Activated CD4-positive, alpha-beta memory T cell treated with anti-CD3 and anti-CD28 coated beads for 36 hours (primary cell): ENCODE measurements around the gene ELMO1. TPM values are rescaled to one million over a fixed set of nuclear protein-coding genes. Genes with fewer than 3 reads are reported as not detected.
A peak's percentile ranks its signal among the peaks of the same experiment; 100 is the strongest.

Experiments
- CTCF ChIA-PET: fragments of 350-600 bp; sonication (Branson Sonifier 250); formaldehyde crosslinking; loops from one replicate; lab custom pipeline; 2021; ENCODE audit warnings: antibody characterized with exemption, inconsistent platforms; lab: Charles Lee
- POLR2A ChIA-PET: fragments of 350-600 bp; sonication (Branson Sonifier 250); formaldehyde crosslinking; loops from one replicate; lab custom pipeline; 2021; ENCODE audit warnings: antibody characterized with exemption; lab: Charles Lee
- DNase-seq: peaks from one replicate; pipeline ENCODE4 v3.0.0-alpha.2; 2020
- H3K27ac Mint-ChIP-seq: one replicate; pipeline ENCODE4 v1.8.0; 2021; ENCODE audit warnings: mixed read lengths
- H3K27me3 Mint-ChIP-seq: one replicate; pipeline ENCODE4 v1.8.0; 2021; ENCODE audit warnings: mixed read lengths
- H3K36me3 Mint-ChIP-seq: one replicate; pipeline ENCODE4 v1.8.0; 2021; ENCODE audit warnings: mixed read lengths
- H3K4me1 Mint-ChIP-seq: one replicate; pipeline ENCODE4 v1.8.0; 2021; ENCODE audit warnings: low read depth, mixed read lengths
- H3K4me3 Mint-ChIP-seq: one replicate; pipeline ENCODE4 v1.8.0; 2021; ENCODE audit warnings: mild to moderate bottlenecking, mixed read lengths
- H3K9me3 Mint-ChIP-seq: one replicate; pipeline ENCODE4 v1.8.0; 2021; ENCODE audit warnings: mixed read lengths
- intact Hi-C: fragments of 100-400 bp; cut with micrococcal nuclease; formaldehyde crosslinking; loops from one replicate; pipeline ENCODE4 v1.15.1; 2023
- total RNA-seq, 2 experiments: library from RNA; stranded (reverse); gene quantifications; one replicate each; pipeline ENCODE4 v1.2.3, GENCODE V29; 2021

The ELMO1 gene
- total RNA-seq, 2 experiments from 2014 or later = 88.7 to 93.3 TPM

- POLR2A ChIA-PET = no interaction called here
- peaks cover 32% of the 10 kb centered on the region for H3K36me3 Mint-ChIP-seq
- no peaks in the 10 kb centered on the region for H3K9me3 Mint-ChIP-seq
These were observed 236.6 kb downstream of the ELMO1 start for GRCh38 chr7:37212051-37212450.

DNA sequence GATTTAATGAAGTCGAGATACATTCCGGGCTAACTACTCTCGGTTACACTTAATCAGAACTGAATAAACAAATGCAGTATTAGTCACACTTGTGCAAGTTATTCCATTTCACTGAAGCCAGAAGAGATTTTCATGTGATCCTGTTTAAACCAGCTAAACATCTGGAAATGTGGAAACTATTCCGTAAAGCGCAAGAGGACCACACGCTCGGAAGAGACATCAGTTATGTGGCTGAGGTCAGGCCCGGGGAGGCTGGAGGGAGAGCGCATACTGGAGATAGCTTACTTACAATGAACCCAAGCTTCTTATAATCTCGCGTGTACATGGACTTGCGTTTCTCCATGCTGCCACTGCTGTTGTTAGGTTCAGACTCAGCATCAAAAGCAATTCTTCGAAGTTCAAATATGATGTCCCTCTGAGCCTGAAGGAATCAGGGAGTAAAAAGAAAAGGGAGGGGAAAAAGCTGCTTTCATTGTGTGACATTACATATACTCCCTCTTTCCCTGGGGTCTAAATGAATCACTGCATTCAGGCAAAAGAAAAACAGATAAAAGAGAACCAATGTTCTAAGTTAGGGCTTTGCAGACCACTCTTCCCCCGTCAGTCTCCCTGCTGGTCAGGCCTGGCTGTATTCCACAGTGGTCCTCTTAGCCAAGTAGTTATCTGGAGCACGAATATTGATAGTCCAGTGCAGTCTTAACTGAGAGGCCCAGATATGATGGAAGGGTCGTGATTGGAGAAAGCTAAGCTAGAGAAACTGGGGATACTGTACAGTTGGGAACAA lies 237.4 kb downstream of the ELMO1 start:
- POLR2A ChIA-PET = no interaction called here
- Mint-ChIP-seq H3K4me1 (peaks cover 14% of the 10 kb centered on the region), H3K9me3 (no peaks in the 10 kb centered on the region), H3K4me3 (no peak overlapping the region), H3K36me3 (peaks cover 32% of the 10 kb centered on the region), H3K27me3 (no peaks in the 10 kb centered on the region), H3K27ac (no peak overlapping the region)
- DNase-seq = no peak
- CTCF ChIA-PET = interaction anchor here (1.2 to 1.8 kb wide), 4 partner anchors 10 to 142 kb away, joined by 3 to 7 read pairs (median 4); no protein-coding TSS in a partner anchor
- intact Hi-C loops = no loop called here

More at GRCh38 chr7:37212051-37212450, 236.6 kb downstream of the ELMO1 start:
- CTCF ChIA-PET = interaction anchor here (1.3 to 1.6 kb wide), 2 partner anchors 11 to 12 kb away, joined by 3 to 7 read pairs; no protein-coding TSS in a partner anchor
- DNase-seq = no peak
- peaks cover 11% of the 10 kb centered on the region for H3K4me1 Mint-ChIP-seq
- no peaks in the 10 kb centered on the region for H3K27me3 Mint-ChIP-seq
- no peak overlapping the region for H3K27ac Mint-ChIP-seq
- no peak overlapping the region for H3K4me3 Mint-ChIP-seq
- intact Hi-C loops = no loop called here

DNA sequence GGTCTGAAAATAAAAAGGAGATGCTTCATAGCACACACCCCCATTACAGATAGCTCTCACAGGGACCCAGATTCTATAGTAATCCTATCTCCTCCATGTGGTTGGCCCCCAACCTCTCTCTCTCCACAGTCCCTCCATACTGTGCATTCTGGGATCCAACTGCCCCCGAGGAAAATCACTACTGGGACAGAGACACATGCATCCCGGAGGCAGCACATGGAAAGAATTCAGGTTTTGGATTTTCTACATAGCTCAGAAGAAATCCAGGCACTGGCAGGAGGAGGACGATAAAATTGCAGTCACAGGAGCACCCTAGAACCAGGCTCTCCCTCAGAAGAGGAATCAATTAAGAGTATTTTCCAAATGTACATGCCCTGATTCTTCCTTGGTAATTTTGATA lies 239.5 kb downstream of the ELMO1 start:
- ChIA-PET CTCF (interaction anchor here (0.6 to 3.5 kb wide), 8 partner anchors 25 to 298 kb away, joined by 3 to 24 read pairs (median 4); no protein-coding TSS in a partner anchor), POLR2A (no interaction called here)
- no peak overlapping the region for H3K4me3 Mint-ChIP-seq
- peak overlapping the region; percentile 19 for H3K27ac Mint-ChIP-seq
- no peak for DNase-seq
- intact Hi-C loops = loop anchor here (10.0 kb wide), 1 partner anchor 626 kb away; no protein-coding TSS in a partner anchor
- H3K27me3 Mint-ChIP-seq = no peaks in the 10 kb centered on the region
- peaks cover 43% of the 10 kb centered on the region for H3K36me3 Mint-ChIP-seq
- no peaks in the 10 kb centered on the region for H3K9me3 Mint-ChIP-seq
- peaks cover 18% of the 10 kb centered on the region for H3K4me1 Mint-ChIP-seq

DNA sequence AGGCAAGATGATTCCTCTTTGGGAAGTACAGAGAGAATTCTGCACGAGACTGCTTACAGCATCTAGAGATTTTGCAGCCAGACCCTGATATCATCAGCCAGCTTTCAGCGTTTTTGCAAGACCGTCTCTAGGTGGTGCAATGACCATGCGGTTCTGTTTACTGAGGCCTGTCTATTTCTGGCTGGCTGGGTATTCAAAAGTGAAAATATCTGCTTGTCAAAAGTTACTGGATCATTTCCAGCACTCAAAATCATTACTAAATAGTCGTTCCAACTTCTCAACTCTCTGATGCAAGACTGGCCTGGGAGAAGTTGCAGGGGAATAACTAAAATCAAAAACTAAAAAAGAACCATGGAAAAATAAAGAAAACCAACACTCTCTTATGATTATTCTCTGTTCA lies 240.1 kb downstream of the ELMO1 start:
- ChIA-PET POLR2A (no interaction called here), CTCF (interaction anchor here (1.1 to 3.5 kb wide), 6 partner anchors 27 to 298 kb away, joined by 3 to 24 read pairs (median 5); no protein-coding TSS in a partner anchor)
- no peaks in the 10 kb centered on the region for H3K9me3 Mint-ChIP-seq
- peak; percentile 36 for DNase-seq
- intact Hi-C loops = loop anchor here (1.0 to 10.0 kb wide), 4 partner anchors 145 to 626 kb away; no protein-coding TSS in a partner anchor
- H3K36me3 Mint-ChIP-seq = peaks cover 46% of the 10 kb centered on the region
- peaks cover 18% of the 10 kb centered on the region for H3K4me1 Mint-ChIP-seq
- peak overlapping the region; percentile 44 for H3K27ac Mint-ChIP-seq
- H3K4me3 Mint-ChIP-seq = no peak overlapping the region
- H3K27me3 Mint-ChIP-seq = no peaks in the 10 kb centered on the region

- no peak for DNase-seq
- intact Hi-C loops = loop anchor here (10.0 kb wide), 1 partner anchor 629 kb away; no protein-coding TSS in a partner anchor
- POLR2A ChIA-PET = no interaction called here
- H3K27me3 Mint-ChIP-seq = no peaks in the 10 kb centered on the region
- H3K4me1 Mint-ChIP-seq = peaks cover 12% of the 10 kb centered on the region
- CTCF ChIA-PET = interaction anchor here (0.6 to 3.5 kb wide), 3 partner anchors 146 to 719 kb away, joined by 3 to 24 read pairs (median 3); no protein-coding TSS in a partner anchor
- H3K4me3 Mint-ChIP-seq = no peak overlapping the region
- no peaks in the 10 kb centered on the region for H3K9me3 Mint-ChIP-seq
- peaks cover 38% of the 10 kb centered on the region for H3K36me3 Mint-ChIP-seq
- no peak overlapping the region for H3K27ac Mint-ChIP-seq
These were observed 242.5 kb downstream of the ELMO1 start for GRCh38 chr7:37206192-37206591.

- Mint-ChIP-seq H3K27me3 (no peaks in the 10 kb centered on the region), H3K27ac (no peak overlapping the region), H3K36me3 (peaks cover 37% of the 10 kb centered on the region), H3K9me3 (no peaks in the 10 kb centered on the region), H3K4me3 (no peak overlapping the region), H3K4me1 (peaks cover 12% of the 10 kb centered on the region)
- DNase-seq = no peak
- ChIA-PET CTCF (interaction anchor here (1.2 kb wide), 1 partner anchor 718 kb away, joined by 3 read pairs; no protein-coding TSS in a partner anchor), POLR2A (interaction anchor here (0.6 kb wide), 1 partner anchor 564 kb away, joined by 3 read pairs; no protein-coding TSS in a partner anchor)
- intact Hi-C loops = loop anchor here (10.0 kb wide), 1 partner anchor 629 kb away; no protein-coding TSS in a partner anchor
These were observed 243.2 kb downstream of the ELMO1 start for GRCh38 chr7:37205451-37205850.

- CTCF ChIA-PET = interaction anchor here (0.9 to 2.5 kb wide), 11 partner anchors 10 to 761 kb away, joined by 3 to 15 read pairs (median 5); no protein-coding TSS in a partner anchor
- no peaks in the 10 kb centered on the region for H3K9me3 Mint-ChIP-seq
- POLR2A ChIA-PET = no interaction called here
- no peaks in the 10 kb centered on the region for H3K27me3 Mint-ChIP-seq
- intact Hi-C loops = loop anchor here (5.0 to 10.0 kb wide), 2 partner anchors 633 to 715 kb away; no protein-coding TSS in a partner anchor
- peaks cover 43% of the 10 kb centered on the region for H3K36me3 Mint-ChIP-seq
- H3K27ac Mint-ChIP-seq = no peak overlapping the region
- DNase-seq = no peak
- peaks cover 15% of the 10 kb centered on the region for H3K4me1 Mint-ChIP-seq
- no peak overlapping the region for H3K4me3 Mint-ChIP-seq
These were observed 246.8 kb downstream of the ELMO1 start for GRCh38 chr7:37201876-37202198.

DNA sequence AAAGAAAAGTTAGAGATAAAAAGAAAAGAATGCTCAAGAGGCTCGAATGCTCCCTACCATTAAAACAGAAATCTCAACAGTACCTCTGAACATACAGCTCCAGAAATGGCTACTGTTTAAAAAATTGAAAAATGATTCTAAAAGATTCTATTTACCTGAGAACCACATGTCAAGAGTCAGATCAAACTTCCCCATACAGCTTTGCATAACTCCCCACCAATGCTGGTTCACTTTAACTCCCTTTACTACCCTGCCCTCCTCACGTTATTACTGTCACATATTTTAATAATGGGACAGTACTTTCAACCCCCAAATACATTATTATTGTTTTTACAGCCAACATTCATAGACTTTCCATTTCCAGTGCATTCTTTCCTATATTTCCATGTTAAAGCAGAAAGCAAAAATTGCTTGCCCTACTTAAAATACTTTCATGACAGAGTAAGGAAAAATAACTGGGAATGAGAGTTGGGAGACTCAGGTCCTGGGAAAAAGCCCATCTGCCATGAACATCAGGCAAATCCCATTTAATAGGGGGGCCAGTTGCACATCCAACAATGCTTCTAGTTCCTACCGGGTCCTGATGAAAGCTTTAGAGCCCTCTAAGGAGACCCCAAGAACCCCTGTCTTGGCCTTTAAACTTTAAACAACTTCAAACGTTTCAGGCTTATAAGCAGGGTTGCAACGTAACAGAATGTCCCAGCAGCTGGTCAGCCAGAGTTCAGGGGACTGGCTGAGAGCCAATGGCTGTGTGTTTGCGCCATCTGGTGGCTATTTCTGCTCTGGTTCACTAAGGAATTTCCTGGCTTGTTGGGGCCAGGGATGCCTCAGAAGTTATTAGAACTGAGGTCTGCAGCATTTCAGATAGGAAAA lies 247.4 kb downstream of the ELMO1 start:
- peaks cover 42% of the 10 kb centered on the region for H3K36me3 Mint-ChIP-seq
- CTCF ChIA-PET = interaction anchor here (0.7 to 2.5 kb wide), 18 partner anchors 10 to 760 kb away, joined by 3 to 15 read pairs (median 5); no protein-coding TSS in a partner anchor

DNA sequence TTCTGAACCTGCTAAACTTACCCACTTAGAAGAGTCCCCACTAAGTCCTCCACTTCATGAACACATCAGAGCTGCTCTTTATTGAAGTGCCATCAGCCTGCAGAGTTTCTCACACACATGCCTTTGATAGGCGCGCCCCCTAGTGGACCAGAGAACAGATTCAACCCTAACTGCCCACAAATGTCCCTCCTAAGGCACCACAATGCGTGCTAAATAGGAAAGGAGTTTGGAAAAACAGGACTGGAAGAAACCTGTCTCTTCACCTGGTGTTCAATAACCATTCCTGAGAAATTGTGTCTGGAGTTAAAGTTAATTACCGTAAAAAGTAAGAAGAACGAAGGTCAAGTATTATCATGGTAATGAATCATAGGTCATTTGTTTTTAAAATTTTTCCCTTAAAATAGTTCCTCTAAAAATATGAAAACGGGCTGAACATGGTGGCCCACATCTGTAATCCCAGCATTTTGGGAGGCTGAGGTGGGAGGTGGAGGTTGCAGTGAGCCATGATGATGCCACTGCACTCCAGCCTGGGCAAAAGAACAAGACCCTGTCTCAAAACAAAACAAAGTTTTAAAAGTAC lies 249.7 kb downstream of the ELMO1 start:
- Mint-ChIP-seq H3K9me3 (no peaks in the 10 kb centered on the region), H3K27ac (no peak overlapping the region), H3K27me3 (no peaks in the 10 kb centered on the region), H3K36me3 (peaks cover 26% of the 10 kb centered on the region), H3K4me3 (no peak overlapping the region), H3K4me1 (peaks cover 6% of the 10 kb centered on the region)
- CTCF ChIA-PET = interaction anchor here (0.6 to 2.8 kb wide), 34 partner anchors 9 to 758 kb away, joined by 3 to 18 read pairs (median 4); no protein-coding TSS in a partner anchor
- peak; percentile 80 for DNase-seq
- POLR2A ChIA-PET = no interaction called here
- intact Hi-C loops = loop anchor here (5.0 kb wide), 1 partner anchor 212 kb away; no protein-coding TSS in a partner anchor

More for the DNA sequence above, 247.4 kb downstream of the ELMO1 start:
- Mint-ChIP-seq H3K9me3 (no peaks in the 10 kb centered on the region), H3K4me3 (no peak overlapping the region), H3K27me3 (no peaks in the 10 kb centered on the region), H3K4me1 (peaks cover 11% of the 10 kb centered on the region), H3K27ac (no peak overlapping the region)
- intact Hi-C loops = loop anchor here (5.0 to 10.0 kb wide), 2 partner anchors 634 to 714 kb away; no protein-coding TSS in a partner anchor
- DNase-seq = peak; percentile 62
- POLR2A ChIA-PET = no interaction called here

- H3K4me1 Mint-ChIP-seq = peaks cover 6% of the 10 kb centered on the region
- intact Hi-C loops = loop anchor here (5.0 kb wide), 1 partner anchor 211 kb away; no protein-coding TSS in a partner anchor
- no peaks in the 10 kb centered on the region for H3K9me3 Mint-ChIP-seq
- H3K36me3 Mint-ChIP-seq = peaks cover 22% of the 10 kb centered on the region
- H3K27ac Mint-ChIP-seq = no peak overlapping the region
- POLR2A ChIA-PET = no interaction called here
- no peak overlapping the region for H3K4me3 Mint-ChIP-seq
- CTCF ChIA-PET = interaction anchor here (0.6 to 2.8 kb wide), 34 partner anchors 9 to 757 kb away, joined by 3 to 18 read pairs (median 4); no protein-coding TSS in a partner anchor
- H3K27me3 Mint-ChIP-seq = no peaks in the 10 kb centered on the region
- DNase-seq = no peak
These were observed 250.4 kb downstream of the ELMO1 start for GRCh38 chr7:37198041-37198905.
